ENCODE data around the gene KIF26B. TPM values are rescaled to one million over a fixed set of nuclear protein-coding genes. Genes with fewer than 3 reads are reported as not detected.

Gene KIF26B
- total RNA-seq, 1 experiment from 2014 or later, result 1.6 TPM

DNA sequence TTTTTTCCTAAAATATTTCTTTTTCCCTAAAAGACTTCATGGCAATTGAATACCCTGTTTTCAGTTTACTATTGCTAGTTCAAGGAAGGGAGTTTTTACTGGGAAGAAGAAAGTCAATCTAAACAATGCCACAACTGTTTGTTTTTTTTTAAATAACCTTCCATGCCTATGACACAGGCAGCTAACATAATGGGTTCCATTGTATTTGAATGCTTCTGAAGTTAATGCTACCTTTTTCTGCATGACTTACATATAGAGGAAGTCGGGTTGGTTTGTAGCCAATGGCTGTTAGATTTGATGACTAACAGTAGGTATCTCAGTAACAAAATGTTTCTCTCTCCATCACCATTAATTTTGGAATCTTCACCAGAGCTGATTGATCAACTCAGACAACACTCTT lies 134.0 kb downstream of the KIF26B start:
- TF ChIP-seq, protein P1, sequence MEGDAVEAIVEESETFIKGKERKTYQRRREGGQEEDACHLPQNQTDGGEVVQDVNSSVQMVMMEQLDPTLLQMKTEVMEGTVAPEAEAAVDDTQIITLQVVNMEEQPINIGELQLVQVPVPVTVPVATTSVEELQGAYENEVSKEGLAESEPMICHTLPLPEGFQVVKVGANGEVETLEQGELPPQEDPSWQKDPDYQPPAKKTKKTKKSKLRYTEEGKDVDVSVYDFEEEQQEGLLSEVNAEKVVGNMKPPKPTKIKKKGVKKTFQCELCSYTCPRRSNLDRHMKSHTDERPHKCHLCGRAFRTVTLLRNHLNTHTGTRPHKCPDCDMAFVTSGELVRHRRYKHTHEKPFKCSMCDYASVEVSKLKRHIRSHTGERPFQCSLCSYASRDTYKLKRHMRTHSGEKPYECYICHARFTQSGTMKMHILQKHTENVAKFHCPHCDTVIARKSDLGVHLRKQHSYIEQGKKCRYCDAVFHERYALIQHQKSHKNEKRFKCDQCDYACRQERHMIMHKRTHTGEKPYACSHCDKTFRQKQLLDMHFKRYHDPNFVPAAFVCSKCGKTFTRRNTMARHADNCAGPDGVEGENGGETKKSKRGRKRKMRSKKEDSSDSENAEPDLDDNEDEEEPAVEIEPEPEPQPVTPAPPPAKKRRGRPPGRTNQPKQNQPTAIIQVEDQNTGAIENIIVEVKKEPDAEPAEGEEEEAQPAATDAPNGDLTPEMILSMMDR (IDR thresholded peaks at IDR 0.05; ENCODE audit: unreplicated experiment), result no peak
- intact Hi-C loops (cut with micrococcal nuclease), result no loop called here
- H3K27ac Mint-ChIP-seq (ENCODE audit: low read depth, unreplicated experiment), result no peak overlapping the region
- CTCF ChIA-PET, result interaction anchor here (0.5 to 1.4 kb wide), 5 partner anchors 23 to 1528 kb away, joined by 3 to 4 read pairs (median 3); no protein-coding TSS in a partner anchor
- no peaks in the 10 kb centered on the region for H3K9me3 Mint-ChIP-seq (ENCODE audit: unreplicated experiment)
- no peak overlapping the region for H3K4me3 Mint-ChIP-seq (ENCODE audit: unreplicated experiment)
- BruUV-seq (replicated peaks), result no TSS peak
- no peaks in the 10 kb centered on the region for H3K36me3 Mint-ChIP-seq (ENCODE audit: insufficient read depth, unreplicated experiment)
- H3K27me3 Mint-ChIP-seq (ENCODE audit: insufficient read depth, unreplicated experiment), result no peaks in the 10 kb centered on the region
- POLR2A ChIA-PET, result no interaction called here
- DNase-seq (ENCODE audit: unreplicated experiment), result no peak
- no peaks in the 10 kb centered on the region for H3K4me1 Mint-ChIP-seq (ENCODE audit: insufficient read depth, unreplicated experiment)

DNA sequence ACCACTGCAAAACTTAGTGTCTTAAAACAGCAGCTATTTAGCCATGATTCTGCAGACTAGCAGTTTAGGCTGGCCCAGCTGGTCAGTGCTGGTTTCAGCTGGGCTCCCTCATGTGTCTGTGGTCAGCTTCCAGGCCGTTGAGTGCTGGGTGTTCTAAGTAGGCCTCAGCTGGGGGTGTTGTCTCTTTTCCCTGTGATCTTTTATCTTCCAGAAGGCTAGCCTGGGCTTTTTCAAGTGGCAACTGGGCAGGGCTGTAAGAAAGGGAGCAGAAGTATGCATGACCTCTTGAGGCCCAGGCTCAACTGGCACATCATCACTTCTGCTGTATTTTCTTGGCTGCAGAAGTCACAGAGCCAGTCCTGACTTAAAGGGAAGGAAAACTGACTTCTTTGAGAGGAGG lies 136.1 kb downstream of the KIF26B start:
- intact Hi-C loops (cut with micrococcal nuclease), result no loop called here
- H3K4me1 Mint-ChIP-seq (ENCODE audit: insufficient read depth, unreplicated experiment), result no peaks in the 10 kb centered on the region
- H3K36me3 Mint-ChIP-seq (ENCODE audit: insufficient read depth, unreplicated experiment), result no peaks in the 10 kb centered on the region
- H3K9me3 Mint-ChIP-seq (ENCODE audit: unreplicated experiment), result no peaks in the 10 kb centered on the region
- peaks cover 6% of the 10 kb centered on the region for H3K27me3 Mint-ChIP-seq (ENCODE audit: insufficient read depth, unreplicated experiment)
- POLR2A ChIA-PET, result interaction anchor here (0.6 kb wide), 1 partner anchor 95 kb away, joined by 4 read pairs; no protein-coding TSS in a partner anchor
- DNase-seq (ENCODE audit: unreplicated experiment), result no peak
- CTCF ChIA-PET, result no interaction called here
- TF ChIP-seq, protein P1 (IDR thresholded peaks at IDR 0.05; ENCODE audit: unreplicated experiment), result no peak
- H3K27ac Mint-ChIP-seq (ENCODE audit: low read depth, unreplicated experiment), result no peak overlapping the region
- BruUV-seq (replicated peaks), result no TSS peak
- H3K4me3 Mint-ChIP-seq (ENCODE audit: unreplicated experiment), result no peak overlapping the region

DNA sequence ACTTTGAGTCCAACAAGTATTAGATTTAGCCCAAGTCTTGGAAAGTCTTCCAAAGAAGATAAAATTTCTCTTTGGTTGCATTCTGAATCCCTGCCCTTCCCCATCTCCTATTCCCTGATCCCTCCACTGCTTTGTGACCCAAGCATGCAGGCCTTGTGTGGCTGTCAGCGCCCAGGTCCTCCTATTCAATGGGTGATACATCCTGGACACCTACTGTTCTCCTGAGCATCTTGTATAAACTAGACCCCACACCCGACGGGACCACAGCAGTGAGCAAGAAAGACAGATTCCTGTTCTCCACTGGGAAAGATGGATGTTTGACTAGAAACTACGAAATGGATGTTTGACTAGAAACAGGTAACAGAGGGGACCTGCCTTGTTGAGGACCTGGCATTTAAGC lies 136.6 kb downstream of the KIF26B start:
- POLR2A ChIA-PET, result interaction anchor here (0.7 kb wide), 1 partner anchor 24 kb away, joined by 3 read pairs; no protein-coding TSS in a partner anchor
- no peaks in the 10 kb centered on the region for H3K4me1 Mint-ChIP-seq (ENCODE audit: insufficient read depth, unreplicated experiment)
- intact Hi-C loops (cut with micrococcal nuclease), result no loop called here
- CTCF ChIA-PET, result interaction anchor here (0.6 kb wide), 1 partner anchor 336 kb away, joined by 7 read pairs; no protein-coding TSS in a partner anchor
- no peak for DNase-seq (ENCODE audit: unreplicated experiment)
- no peaks in the 10 kb centered on the region for H3K36me3 Mint-ChIP-seq (ENCODE audit: insufficient read depth, unreplicated experiment)
- H3K9me3 Mint-ChIP-seq (ENCODE audit: unreplicated experiment), result no peaks in the 10 kb centered on the region
- H3K4me3 Mint-ChIP-seq (ENCODE audit: unreplicated experiment), result no peak overlapping the region
- TF ChIP-seq, protein P1 (IDR thresholded peaks at IDR 0.05; ENCODE audit: unreplicated experiment), result no peak
- BruUV-seq (replicated peaks), result no TSS peak
- H3K27ac Mint-ChIP-seq (ENCODE audit: low read depth, unreplicated experiment), result no peak overlapping the region
- H3K27me3 Mint-ChIP-seq (ENCODE audit: insufficient read depth, unreplicated experiment), result peaks cover 12% of the 10 kb centered on the region

DNA sequence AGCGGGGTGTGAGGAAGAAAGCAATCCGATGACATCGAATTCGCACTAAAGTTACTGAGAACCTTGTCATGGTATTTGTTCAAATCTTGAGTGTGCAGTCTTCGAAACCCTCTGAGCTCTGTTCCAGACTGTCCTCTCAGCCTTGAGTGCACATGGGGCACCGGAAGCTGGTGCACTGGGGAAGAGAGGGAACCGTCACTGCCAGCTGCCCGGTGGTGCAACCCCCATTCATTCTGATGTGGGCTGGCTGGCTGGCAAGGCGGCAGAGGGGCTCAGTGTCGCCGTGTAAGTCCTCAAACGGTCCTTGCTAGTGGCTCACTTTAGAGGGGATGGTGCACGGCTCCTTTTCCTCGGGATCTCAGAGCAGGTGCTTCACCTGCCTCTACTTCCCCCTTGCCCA lies 137.4 kb downstream of the KIF26B start:
- POLR2A ChIA-PET, result interaction anchor here (0.7 kb wide), 1 partner anchor 24 kb away, joined by 3 read pairs; no protein-coding TSS in a partner anchor
- TF ChIP-seq, protein P1 (IDR thresholded peaks at IDR 0.05; ENCODE audit: unreplicated experiment), result no peak

More for the DNA sequence above, 137.4 kb downstream of the KIF26B start:
- no peaks in the 10 kb centered on the region for H3K9me3 Mint-ChIP-seq (ENCODE audit: unreplicated experiment)
- no peaks in the 10 kb centered on the region for H3K4me1 Mint-ChIP-seq (ENCODE audit: insufficient read depth, unreplicated experiment)
- no peak overlapping the region for H3K4me3 Mint-ChIP-seq (ENCODE audit: unreplicated experiment)
- H3K36me3 Mint-ChIP-seq (ENCODE audit: insufficient read depth, unreplicated experiment), result no peaks in the 10 kb centered on the region
- intact Hi-C loops (cut with micrococcal nuclease), result no loop called here
- no peak for DNase-seq (ENCODE audit: unreplicated experiment)
- H3K27me3 Mint-ChIP-seq (ENCODE audit: insufficient read depth, unreplicated experiment), result peaks cover 19% of the 10 kb centered on the region
- CTCF ChIA-PET, result interaction anchor here (0.5 to 0.7 kb wide), 2 partner anchors 694 to 1391 kb away, joined by 3 to 4 read pairs; no protein-coding TSS in a partner anchor
- BruUV-seq (replicated peaks), result no TSS peak
- H3K27ac Mint-ChIP-seq (ENCODE audit: low read depth, unreplicated experiment), result no peak overlapping the region
